ENCODE results near the gene EPHA6. TPM values are rescaled to one million over a fixed set of nuclear protein-coding genes. Genes with fewer than 3 reads are reported as not detected.

EPHA6 gene
- total and polyA plus RNA-seq, 9 donors: 0.07 to 0.62 (median 0.18) TPM

DNA sequence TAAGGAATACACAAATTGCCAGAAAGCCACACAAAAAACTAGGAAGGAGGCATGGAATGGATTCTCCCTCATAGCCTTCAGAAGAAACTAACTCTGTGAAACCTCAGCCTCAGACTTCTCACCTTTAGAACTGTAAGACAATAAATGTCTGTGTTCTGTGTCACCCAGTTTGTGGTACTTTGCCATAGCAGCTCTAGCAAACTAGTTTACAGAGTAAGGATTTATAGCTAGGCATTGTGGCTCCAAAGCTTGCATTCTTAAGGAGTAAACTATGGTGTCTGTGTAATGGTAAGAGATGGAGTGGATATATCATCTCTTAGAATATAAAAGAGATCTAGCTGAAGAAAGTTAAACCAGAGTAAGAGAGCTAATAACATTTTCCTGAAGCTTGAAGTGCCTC, 18.9 kb downstream of the EPHA6 start:
- Histone ChIP-seq H3K27me3 (ENCODE audit: control insufficient read depth, insufficient read depth, low read length) (no peaks in the 10 kb centered on the region), H3K36me3 (ENCODE audit: control insufficient read depth, insufficient read depth, low read length) (no peaks in the 10 kb centered on the region), H3K9me3 (replicated peaks; ENCODE audit: control insufficient read depth, low read depth, low read length) (no peaks in the 10 kb centered on the region), H3K4me3 (ENCODE audit: low read length) (no peak overlapping the region), H3K4me1 (ENCODE audit: control insufficient read depth, insufficient read depth, low read length) (no peaks in the 10 kb centered on the region), H3K27ac (ENCODE audit: low read length) (no peak overlapping the region)
- DNase-seq: no peak

DNA sequence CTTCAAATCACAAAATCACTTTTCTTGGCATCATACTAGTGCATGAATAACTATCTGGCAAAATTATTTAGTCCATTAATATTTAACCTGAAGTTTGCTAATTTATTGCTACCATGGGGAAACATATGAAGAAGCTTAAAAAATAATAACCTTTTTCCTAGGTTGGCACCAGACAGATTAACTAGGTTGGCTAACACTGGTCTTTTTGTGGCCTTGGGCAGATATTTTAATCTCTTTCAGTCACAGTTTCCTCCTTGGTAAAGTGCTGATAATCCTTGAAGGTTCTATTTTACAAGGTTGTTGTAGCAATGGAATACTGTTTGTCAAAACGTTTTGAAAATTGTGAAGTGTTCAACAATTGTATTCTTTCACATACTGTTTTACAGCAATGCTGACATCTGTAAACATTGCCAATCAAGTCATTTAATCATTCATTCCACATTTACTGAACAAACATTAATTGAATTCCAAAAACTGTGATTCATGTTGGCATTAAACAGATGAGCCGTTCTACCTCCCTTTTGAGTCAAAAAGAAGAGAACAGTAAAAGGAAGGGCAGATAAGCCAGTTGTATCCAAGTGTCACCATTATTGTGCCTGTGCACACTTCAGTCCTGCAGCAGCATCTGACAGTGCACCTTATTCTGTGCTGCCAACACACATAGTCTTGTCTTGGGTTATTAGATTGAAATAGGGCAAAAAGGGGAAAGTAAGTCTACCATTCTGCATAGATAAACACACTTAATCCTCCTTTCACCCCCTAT, 21.9 kb downstream of the EPHA6 start:
- no CpG with 5 or more reads among the region's 2 CpGs for WGBS (ENCODE audit: insufficient coverage)
- no peaks in the 10 kb centered on the region for H3K4me1 ChIP-seq (ENCODE audit: control insufficient read depth, insufficient read depth, low read length)
- H3K36me3 ChIP-seq (ENCODE audit: control insufficient read depth, insufficient read depth, low read length): no peaks in the 10 kb centered on the region
- H3K27me3 ChIP-seq (ENCODE audit: control insufficient read depth, insufficient read depth, low read length): no peaks in the 10 kb centered on the region
- H3K9me3 ChIP-seq (replicated peaks; ENCODE audit: control insufficient read depth, low read depth, low read length): no peaks in the 10 kb centered on the region
- no peak overlapping the region for H3K27ac ChIP-seq (ENCODE audit: low read length)
- H3K4me3 ChIP-seq (ENCODE audit: low read length): no peak overlapping the region
- no peak for DNase-seq

DNA sequence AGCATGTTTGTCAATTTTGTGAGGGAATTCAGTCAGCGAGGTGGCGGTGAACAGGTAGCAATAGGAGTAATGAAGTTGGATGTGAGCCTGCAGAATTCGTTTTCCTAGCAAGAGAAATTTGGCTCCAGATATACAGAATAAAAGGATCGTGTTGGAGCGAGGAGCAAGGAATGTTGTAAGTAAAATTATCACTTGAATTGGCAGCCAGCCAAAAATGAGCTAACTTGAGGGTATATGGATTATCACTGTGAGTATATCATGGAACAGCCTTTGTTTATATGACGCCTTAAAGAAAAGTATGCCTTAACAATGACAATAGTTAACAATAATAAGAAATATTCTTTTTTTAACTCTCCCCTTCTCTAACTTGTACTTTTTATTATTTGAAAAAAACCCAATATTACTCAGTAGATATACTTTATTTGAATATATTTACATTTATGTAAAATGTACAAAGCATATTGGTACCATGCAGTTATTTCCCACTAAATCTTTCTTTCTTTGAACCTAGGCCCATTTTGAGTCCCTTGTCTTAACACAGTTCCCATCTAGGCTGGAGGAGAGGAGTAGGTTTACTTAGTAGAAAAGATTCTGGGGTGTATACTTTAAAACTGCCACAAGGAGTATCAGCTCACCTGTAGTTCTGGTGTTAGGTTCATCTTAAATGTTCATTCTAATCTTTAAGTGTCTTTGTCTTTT, 29.3 kb downstream of the EPHA6 start:
- DNase-seq: peak; percentile 11
- H3K4me1 ChIP-seq (ENCODE audit: control insufficient read depth, insufficient read depth, low read length): no peaks in the 10 kb centered on the region
- H3K27me3 ChIP-seq (ENCODE audit: control insufficient read depth, insufficient read depth, low read length): no peaks in the 10 kb centered on the region
- WGBS (ENCODE audit: insufficient coverage): 43% methylated on average over 5 of the region's 6 CpGs
- H3K9me3 ChIP-seq (replicated peaks; ENCODE audit: control insufficient read depth, low read depth, low read length): no peaks in the 10 kb centered on the region
- H3K36me3 ChIP-seq (ENCODE audit: control insufficient read depth, insufficient read depth, low read length): no peaks in the 10 kb centered on the region
- H3K27ac ChIP-seq (ENCODE audit: low read length): no peak overlapping the region
- no peak overlapping the region for H3K4me3 ChIP-seq (ENCODE audit: low read length)

DNA sequence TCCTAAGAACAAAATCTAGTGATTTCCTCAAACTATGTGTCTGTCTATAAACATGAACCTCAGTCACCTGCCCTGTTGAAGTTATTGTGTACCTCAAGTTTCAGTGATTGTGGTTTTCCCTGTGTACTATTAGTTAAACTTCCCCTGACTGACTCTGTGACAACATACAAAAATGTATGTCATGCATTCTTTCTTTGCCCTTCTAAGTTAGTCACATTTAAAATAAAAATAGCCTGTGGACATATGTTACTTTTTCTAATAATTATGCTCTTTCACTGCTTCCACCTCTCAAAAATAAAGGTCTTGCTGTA, 29.8 kb downstream of the EPHA6 start:
- DNase-seq: no peak
- H3K4me1 ChIP-seq (ENCODE audit: control insufficient read depth, insufficient read depth, low read length): no peaks in the 10 kb centered on the region
- no peak overlapping the region for H3K27ac ChIP-seq (ENCODE audit: low read length)
- no peaks in the 10 kb centered on the region for H3K36me3 ChIP-seq (ENCODE audit: control insufficient read depth, insufficient read depth, low read length)
- no peak overlapping the region for H3K4me3 ChIP-seq (ENCODE audit: low read length)
- H3K27me3 ChIP-seq (ENCODE audit: control insufficient read depth, insufficient read depth, low read length): no peaks in the 10 kb centered on the region
- H3K9me3 ChIP-seq (replicated peaks; ENCODE audit: control insufficient read depth, low read depth, low read length): no peaks in the 10 kb centered on the region

DNA sequence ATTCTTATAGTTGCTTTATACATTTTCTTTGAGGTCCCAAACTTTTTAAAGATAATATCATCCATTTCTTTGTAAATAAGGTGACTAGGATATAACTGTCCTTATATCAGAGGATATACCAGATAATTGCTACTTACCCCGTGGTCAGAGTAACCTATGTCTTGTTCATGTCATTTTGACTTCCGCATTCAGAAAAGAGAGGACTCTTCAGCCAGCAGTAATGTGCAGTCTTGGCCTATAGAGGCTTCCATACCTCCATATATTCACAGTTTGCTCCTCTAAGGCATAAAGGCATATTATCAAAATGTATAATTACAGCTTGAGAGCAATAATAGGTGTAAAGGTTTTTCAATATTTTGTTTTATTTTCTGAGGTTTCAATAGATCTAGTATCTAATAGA, 38.5 kb downstream of the EPHA6 start:
- Histone ChIP-seq H3K27me3 (ENCODE audit: control insufficient read depth, insufficient read depth, low read length) (no peaks in the 10 kb centered on the region), H3K9me3 (replicated peaks; ENCODE audit: control insufficient read depth, low read depth, low read length) (no peaks in the 10 kb centered on the region), H3K4me3 (ENCODE audit: low read length) (no peak overlapping the region), H3K4me1 (ENCODE audit: control insufficient read depth, insufficient read depth, low read length) (no peaks in the 10 kb centered on the region), H3K36me3 (ENCODE audit: control insufficient read depth, insufficient read depth, low read length) (no peaks in the 10 kb centered on the region), H3K27ac (ENCODE audit: low read length) (no peak overlapping the region)
- no peak for DNase-seq
- WGBS (ENCODE audit: insufficient coverage): no CpG with 5 or more reads among the region's 2 CpGs

DNA sequence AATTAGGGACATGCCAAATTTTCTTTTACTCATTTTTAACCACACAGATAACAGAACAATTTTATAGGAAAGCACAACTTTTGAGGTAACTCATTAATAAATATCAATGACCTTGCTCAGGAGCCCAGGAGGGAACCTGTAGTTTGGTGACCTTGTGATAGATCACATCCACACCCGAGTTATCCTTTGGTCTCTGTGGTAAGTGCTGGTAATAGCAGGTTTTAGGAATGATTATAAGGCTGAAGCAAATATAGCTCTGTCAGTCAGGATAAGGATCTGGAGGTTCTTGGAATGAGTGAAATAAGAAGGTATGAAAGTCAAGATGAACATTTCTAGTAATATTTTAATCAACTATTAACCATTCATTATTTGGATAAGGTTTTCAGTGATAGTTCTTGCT, 46.5 kb downstream of the EPHA6 start:
- DNase-seq: no peak
- no peaks in the 10 kb centered on the region for H3K27me3 ChIP-seq (ENCODE audit: control insufficient read depth, insufficient read depth, low read length)
- WGBS (ENCODE audit: insufficient coverage): no CpG with 5 or more reads among the region's 1 CpG
- H3K4me1 ChIP-seq (ENCODE audit: control insufficient read depth, insufficient read depth, low read length): no peaks in the 10 kb centered on the region
- no peaks in the 10 kb centered on the region for H3K9me3 ChIP-seq (replicated peaks; ENCODE audit: control insufficient read depth, low read depth, low read length)
- H3K27ac ChIP-seq (ENCODE audit: low read length): no peak overlapping the region
- H3K36me3 ChIP-seq (ENCODE audit: control insufficient read depth, insufficient read depth, low read length): no peaks in the 10 kb centered on the region
- no peak overlapping the region for H3K4me3 ChIP-seq (ENCODE audit: low read length)

DNA sequence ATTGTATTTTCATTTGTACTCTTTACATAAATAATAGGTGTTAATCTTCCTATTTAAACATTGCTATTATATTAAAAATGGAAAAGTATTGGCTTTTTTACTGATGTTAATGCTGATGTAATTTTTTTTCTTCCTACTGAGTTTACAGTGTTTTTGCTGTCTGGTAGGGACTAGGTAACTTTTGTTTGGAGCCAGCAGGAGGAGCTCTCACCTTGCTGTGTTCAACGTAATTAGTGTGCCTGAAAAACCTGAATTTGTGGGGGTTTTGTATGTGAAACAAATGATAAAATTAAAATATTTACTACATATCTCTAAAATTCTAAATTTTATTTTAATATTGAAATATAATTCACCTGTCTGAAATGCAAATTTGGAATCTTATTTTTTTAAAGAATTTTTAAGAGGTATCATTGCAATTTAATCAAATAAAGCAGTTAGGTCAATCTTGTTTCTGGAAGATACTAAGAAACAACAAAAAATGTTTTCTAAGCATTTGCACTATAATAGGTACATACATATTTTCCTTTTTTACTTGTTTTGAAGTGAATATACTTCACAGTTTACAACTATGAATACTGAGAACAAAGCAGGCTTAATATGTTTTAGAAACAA, 48.8 kb downstream of the EPHA6 start:
- no peaks in the 10 kb centered on the region for H3K27me3 ChIP-seq (ENCODE audit: control insufficient read depth, insufficient read depth, low read length)
- whole genome bisulfite sequencing (ENCODE audit: insufficient coverage): no CpG with 5 or more reads among the region's 1 CpG
- H3K36me3 ChIP-seq (ENCODE audit: control insufficient read depth, insufficient read depth, low read length): no peaks in the 10 kb centered on the region
- H3K4me1 ChIP-seq (ENCODE audit: control insufficient read depth, insufficient read depth, low read length): no peaks in the 10 kb centered on the region
- H3K4me3 ChIP-seq (ENCODE audit: low read length): no peak overlapping the region
- no peak overlapping the region for H3K27ac ChIP-seq (ENCODE audit: low read length)
- DNase-seq: peak; percentile 46
- no peaks in the 10 kb centered on the region for H3K9me3 ChIP-seq (replicated peaks; ENCODE audit: control insufficient read depth, low read depth, low read length)

DNA sequence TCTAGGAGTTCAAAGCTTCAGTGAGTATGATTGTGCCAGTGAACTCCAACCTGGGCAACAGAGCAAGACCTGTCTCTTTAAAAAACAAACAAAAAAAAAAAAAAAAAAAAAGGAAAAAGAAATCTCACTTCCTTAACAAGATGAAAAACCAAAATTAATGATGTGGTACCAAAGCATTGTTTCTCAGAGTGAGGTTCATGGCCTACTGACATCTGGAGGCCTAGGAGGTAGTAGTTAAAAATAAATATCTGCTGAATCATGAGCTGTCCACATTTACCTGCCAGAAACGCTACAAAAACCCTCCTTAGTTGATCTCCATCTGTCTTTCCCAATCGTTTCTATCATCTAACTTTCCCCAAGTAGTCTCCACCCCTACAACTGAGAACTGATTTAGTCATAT, 51.2 kb downstream of the EPHA6 start:
- H3K27ac ChIP-seq (ENCODE audit: low read length): no peak overlapping the region
- no peak overlapping the region for H3K4me3 ChIP-seq (ENCODE audit: low read length)
- no peaks in the 10 kb centered on the region for H3K36me3 ChIP-seq (ENCODE audit: control insufficient read depth, insufficient read depth, low read length)
- no peaks in the 10 kb centered on the region for H3K9me3 ChIP-seq (replicated peaks; ENCODE audit: control insufficient read depth, low read depth, low read length)
- no peaks in the 10 kb centered on the region for H3K27me3 ChIP-seq (ENCODE audit: control insufficient read depth, insufficient read depth, low read length)
- H3K4me1 ChIP-seq (ENCODE audit: control insufficient read depth, insufficient read depth, low read length): no peaks in the 10 kb centered on the region
- DNase-seq: no peak
- WGBS (ENCODE audit: insufficient coverage): no CpG with 5 or more reads among the region's 2 CpGs

DNA sequence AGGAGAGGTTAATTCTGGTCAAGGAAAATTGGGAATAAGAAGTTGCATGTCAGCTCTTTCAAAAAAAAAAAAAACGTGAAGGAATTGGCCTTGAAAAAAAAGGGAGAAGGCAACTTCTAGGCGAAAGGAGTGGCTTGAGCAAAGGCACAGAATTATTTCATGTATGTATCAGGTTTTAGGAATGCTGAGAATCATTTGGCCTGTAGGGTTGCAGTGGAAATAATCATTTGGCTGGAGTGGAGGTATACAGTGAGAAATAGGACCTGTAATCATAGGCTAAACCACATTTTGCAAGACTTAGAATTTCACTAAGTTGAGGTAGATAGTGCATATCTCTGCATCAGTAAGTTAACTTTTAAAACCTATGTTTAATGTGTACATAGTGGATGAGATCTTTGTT, 54.9 kb downstream of the EPHA6 start:
- no peaks in the 10 kb centered on the region for H3K4me1 ChIP-seq (ENCODE audit: control insufficient read depth, insufficient read depth, low read length)
- no peaks in the 10 kb centered on the region for H3K9me3 ChIP-seq (replicated peaks; ENCODE audit: control insufficient read depth, low read depth, low read length)
- no peaks in the 10 kb centered on the region for H3K27me3 ChIP-seq (ENCODE audit: control insufficient read depth, insufficient read depth, low read length)
- H3K36me3 ChIP-seq (ENCODE audit: control insufficient read depth, insufficient read depth, low read length): no peaks in the 10 kb centered on the region
- WGBS (ENCODE audit: insufficient coverage): 80% methylated on average over 2 of the region's 2 CpGs
- DNase-seq: no peak
- H3K4me3 ChIP-seq (ENCODE audit: low read length): no peak overlapping the region
- no peak overlapping the region for H3K27ac ChIP-seq (ENCODE audit: low read length)

DNA sequence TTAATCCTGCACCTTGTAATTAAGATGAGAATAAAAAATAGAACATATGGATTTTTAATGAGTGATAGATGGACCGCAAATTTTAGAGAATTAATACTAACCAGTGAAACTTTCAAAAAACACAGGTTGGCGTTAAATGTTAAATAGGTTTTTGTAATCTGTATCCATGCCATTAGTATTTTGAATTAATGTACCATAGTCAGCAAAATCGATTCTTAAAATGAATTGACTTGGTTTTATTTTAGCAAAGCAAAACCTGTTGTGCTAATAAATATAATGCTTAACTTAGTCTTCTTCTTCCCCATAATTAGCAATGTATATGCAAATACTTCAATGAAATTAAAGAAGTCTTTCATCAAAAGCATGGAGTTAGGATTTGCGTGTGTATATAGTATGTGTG, 63.1 kb downstream of the EPHA6 start:
- H3K27me3 ChIP-seq (ENCODE audit: control insufficient read depth, insufficient read depth, low read length): no peaks in the 10 kb centered on the region
- H3K27ac ChIP-seq (ENCODE audit: low read length): no peak overlapping the region
- no CpG with 5 or more reads among the region's 4 CpGs for WGBS (ENCODE audit: insufficient coverage)
- no peak overlapping the region for H3K4me3 ChIP-seq (ENCODE audit: low read length)
- H3K4me1 ChIP-seq (ENCODE audit: control insufficient read depth, insufficient read depth, low read length): no peaks in the 10 kb centered on the region
- no peaks in the 10 kb centered on the region for H3K9me3 ChIP-seq (replicated peaks; ENCODE audit: control insufficient read depth, low read depth, low read length)
- no peak for DNase-seq
- no peaks in the 10 kb centered on the region for H3K36me3 ChIP-seq (ENCODE audit: control insufficient read depth, insufficient read depth, low read length)

Data from muscle of leg (tissue), 11 donors.